Stimulated activated CD4-positive, alpha-beta T cell treated with anti-CD3 and anti-CD28 coated beads, Interleukin-1b, Interleukin-23, amount 100 ng/mL, for 4 hours (primary cell): ENCODE results near the gene FARSA.
"Not testable (repeated sequence)": the region's sequence is repeated elsewhere in the genome, so short reads cannot be mapped to it uniquely, and the experiment has no call there.

Experiments used
- DNase-seq, 2 donors: peaks; one replicate each; pipeline ENCODE4 v3.0.0-alpha.2; 2020; ENCODE audit warnings: low read depth in 2 of 2

FARSA gene

GRCh38 chr19:12933287-12934072, at the start of gene FARSA:
Gene FARSA (minus strand): TSS chr19:12933711. CDS start chr19:12933696, 15 bp downstream.
- peak; percentile 82 for DNase-seq

DNA sequence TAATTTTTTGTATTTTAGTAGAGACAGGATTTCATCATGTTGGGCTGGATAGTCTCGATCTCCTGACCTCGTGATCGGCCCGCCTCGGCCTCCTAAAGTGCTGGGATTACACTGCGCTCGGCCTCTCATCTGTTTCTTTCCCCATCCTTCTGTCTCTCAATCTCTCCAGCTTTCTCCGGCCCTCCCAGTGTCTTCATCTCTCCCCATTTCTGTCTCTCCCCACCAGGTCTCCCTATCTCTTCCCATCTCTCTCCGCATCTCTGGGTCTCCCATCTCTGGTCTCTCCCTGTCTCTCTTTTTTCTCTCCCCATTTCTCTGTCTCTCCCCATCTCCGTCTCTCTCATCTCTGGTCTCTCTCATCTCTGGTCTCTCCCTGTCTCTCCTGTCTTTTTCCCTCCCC, 49.6 kb upstream of the FARSA start:
- no peak for DNase-seq

DNA sequence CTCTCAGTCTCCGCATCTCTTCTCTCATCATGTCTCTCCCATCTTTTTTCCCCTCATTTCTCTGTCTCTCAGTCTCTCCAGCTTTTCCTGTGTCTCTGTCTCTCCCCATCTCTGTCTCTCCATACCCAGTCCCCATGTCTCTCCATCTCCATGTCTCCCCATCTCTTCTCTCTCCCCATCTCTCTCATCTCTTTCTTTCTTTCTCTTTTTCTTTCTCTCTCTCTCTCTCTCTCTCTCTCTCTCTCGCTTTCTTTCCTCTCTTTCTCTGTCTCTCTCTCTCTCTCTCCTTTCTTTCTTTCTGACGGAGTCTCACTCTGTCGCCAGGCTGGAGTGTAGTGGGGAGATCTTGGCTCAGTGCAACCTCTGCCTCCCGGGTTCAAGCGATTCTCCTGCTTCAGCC, 49.1 kb upstream of the FARSA start:
- no peak for DNase-seq

GRCh38 chr19:12979974-12980373, 46.5 kb upstream of the FARSA start:
- DNase-seq, result no peak

DNA sequence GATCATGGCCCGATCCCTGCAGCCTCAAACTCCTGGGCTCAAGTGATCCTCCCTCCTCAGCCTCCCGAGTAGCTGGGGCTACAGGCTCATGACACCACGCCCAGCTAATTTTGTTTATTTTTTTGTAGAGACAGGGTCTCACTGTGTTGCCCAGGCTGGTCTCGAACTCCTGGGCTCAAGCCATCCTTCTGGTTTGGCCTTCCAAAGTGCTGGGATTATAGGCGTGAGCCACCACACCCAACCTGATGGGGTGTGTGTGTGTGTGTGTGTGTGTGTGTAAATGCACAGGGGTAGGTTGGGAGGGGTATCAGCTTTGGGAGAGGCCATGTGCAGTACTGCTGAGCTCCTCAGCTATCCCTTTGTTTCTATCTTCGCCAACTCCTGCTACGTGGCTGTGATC, 42.6 kb upstream of the FARSA start:
- not testable (repeated sequence) for DNase-seq

GRCh38 chr19:12975221-12975741, 41.8 kb upstream of the FARSA start:
- DNase-seq, result no peak

- no peak for DNase-seq
Measured at GRCh38 chr19:12974301-12975220, 41.0 kb upstream of the FARSA start.

- DNase-seq, result no peak
Measured at GRCh38 chr19:12973236-12973635, 39.7 kb upstream of the FARSA start.

GRCh38 chr19:12970070-12970820, 36.7 kb upstream of the FARSA start:
- DNase-seq, result no peak

GRCh38 chr19:12969292-12969988, 35.9 kb upstream of the FARSA start, which contains the start of gene DAND5:
Gene DAND5 (plus strand): TSS chr19:12969576. CDS start chr19:12969661, 85 bp downstream.
- DNase-seq, result no peak

DNA sequence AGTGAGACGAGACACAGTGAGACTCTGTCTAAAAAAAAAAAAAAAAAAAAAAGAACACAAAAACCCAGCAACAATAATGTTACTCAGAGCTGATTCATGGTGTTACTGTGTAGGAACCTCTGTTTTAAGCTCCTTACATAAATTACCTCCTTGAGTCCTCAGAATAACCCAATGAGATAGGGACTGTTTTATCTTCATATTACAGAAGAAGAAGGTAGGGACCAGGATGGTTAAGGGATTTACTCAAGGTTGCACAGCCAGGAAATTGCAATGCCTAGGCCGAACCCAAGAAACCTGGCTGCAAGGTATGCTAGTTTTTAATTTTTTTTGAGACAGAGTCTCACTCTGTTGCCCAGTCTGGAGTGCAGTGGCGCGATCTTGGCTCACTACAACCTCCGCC, 34.4 kb upstream of the FARSA start:
- no peak for DNase-seq

- no peak for DNase-seq
Measured at GRCh38 chr19:12965812-12966135, 32.3 kb upstream of the FARSA start.

- DNase-seq, result peak; percentile 75 to 82
Measured at GRCh38 chr19:12965017-12965811, 31.7 kb upstream of the FARSA start.

DNA sequence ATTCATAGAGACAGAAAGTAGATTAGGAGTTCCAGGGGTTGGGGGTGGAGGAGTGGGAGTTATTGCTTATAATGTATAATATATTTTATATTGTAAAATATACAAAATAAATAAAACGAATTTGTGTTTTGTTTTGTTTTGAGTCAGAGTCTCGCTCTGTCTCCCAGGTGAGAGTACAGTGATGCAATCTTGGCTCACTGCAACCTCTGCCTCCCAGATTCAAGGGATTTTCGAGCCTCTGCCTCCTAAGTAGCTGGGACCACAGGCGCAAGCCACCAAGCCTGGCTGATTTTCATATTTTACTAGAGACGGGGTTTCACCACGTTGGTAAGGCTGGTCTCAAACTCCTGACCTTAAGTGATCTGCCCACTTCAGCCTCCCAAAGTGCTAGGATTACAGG, 26.0 kb upstream of the FARSA start:
- DNase-seq, result no peak

DNA sequence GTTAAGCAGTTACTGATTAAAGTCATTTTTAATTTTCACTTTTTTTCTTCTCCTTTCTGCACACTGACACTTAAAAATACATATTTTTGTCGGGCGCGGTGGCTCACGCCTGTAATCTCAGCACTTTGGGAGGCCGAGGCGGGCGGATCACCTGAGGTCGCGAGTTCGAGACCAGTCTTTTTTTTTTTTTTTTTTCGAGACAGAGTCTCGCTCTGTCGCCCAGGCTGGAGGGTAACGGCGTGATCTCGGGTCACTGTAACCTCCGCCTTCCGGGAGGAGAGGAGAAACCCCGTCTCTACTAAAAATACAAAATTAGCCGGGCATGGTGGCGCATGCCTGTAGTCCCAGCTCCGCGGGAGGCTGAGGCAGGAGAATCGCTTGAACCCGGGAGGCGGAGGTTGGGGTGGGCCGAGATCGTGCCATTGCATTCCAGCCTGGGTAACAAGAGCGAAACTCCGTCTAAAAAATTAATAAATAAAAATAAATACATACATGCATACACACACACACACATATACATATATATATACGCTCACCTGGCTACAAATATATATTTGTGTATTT, 24.0 kb upstream of the FARSA start:
- not testable (repeated sequence) for DNase-seq

- DNase-seq, result peak; percentile 70 to 81
Measured at GRCh38 chr19:12956446-12957388, 23.2 kb upstream of the FARSA start, which contains the start of gene GADD45GIP1. Gene GADD45GIP1 (minus strand): TSS chr19:12957223. CDS start chr19:12957212, 11 bp downstream.

GRCh38 chr19:12955996-12956395, 22.5 kb upstream of the FARSA start:
- DNase-seq, result no peak

DNA sequence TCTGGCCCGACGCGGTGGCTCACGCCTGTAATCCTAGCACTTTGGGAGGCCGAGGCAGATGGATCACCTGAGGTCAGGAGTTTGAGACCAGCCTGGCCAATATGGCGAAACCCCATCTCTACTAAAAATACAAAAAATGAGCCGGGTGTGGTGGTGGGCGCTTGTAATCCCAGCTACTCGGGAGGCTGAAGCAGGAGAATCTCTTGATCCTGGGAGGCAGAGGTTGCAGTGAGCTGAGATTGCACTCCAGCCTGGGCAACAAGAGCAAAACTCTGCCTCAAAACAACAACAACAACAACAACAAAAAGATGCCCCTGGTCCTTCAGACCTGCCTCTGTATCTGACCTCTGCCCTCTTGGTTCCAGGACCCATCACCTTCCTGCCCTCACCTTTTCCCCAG, 22.1 kb upstream of the FARSA start:
- DNase-seq, result not testable (repeated sequence)

GRCh38 chr19:12954612-12954962, 21.1 kb upstream of the FARSA start:
- no peak for DNase-seq
